ENCODE data around the gene RAG2.

DNA sequence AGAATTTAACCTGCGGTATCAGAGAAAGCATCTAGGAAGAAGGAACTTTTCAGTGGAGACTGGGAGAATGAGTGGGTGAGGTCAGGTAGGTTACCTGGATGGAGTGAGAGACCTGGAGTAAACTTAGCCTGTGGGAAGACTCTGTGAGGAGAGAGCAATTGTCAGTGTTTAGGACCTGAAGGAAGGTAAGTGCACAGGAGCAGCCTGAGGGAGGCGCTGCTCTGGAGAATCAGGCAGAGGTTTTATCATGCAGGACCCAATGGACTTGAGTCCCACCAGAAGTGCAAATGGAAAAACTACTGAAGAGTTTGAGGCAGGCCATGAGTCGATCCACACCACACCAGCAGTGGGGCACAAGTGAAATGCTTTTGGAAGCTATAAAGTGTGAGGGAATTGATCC, 14.4 kb downstream of the RAG2 start:
- TF ChIP-seq CTCF (IDR thresholded peaks at IDR 0.05; ENCODE audit: borderline replicate concordance, extremely low read depth, low read length, poor library complexity, severe bottlenecking) (peak; percentile 52), EZH2 (IDR thresholded peaks at IDR 0.05; ENCODE audit: borderline replicate concordance, low read depth, low read length, severe bottlenecking) (no peak)
